Stimulated activated naive CD8-positive, alpha-beta T cell treated with anti-CD3 and anti-CD28 coated beads, Interleukin-15, amount 100 ng/mL, for 72 hours (primary cell): ENCODE results near the gene TYW1.
"Not testable (repeated sequence)": the region's sequence is repeated elsewhere in the genome, so short reads cannot be mapped to it uniquely, and the experiment has no call there.

Source experiments
- ATAC-seq: fragments of 150-1000 bp; cut with Tn5 transposase; 2 replicates; pipeline ENCODE4 v1.10.0; 2021; ENCODE audit warnings: mild to moderate bottlenecking, moderate library complexity
- DNase-seq, 2 donors: peaks; one replicate each; pipeline ENCODE4 v3.0.0; 2021 to 2022
- H3K27ac Mint-ChIP-seq, 2 donors: one replicate each; pipeline ENCODE4 v1.8.0; 2022; ENCODE audit warnings: mild to moderate bottlenecking in 2 of 2, mixed read lengths in 2 of 2, moderate library complexity in 2 of 2
- H3K27me3 Mint-ChIP-seq: one replicate; pipeline ENCODE4 v1.8.0; 2022; ENCODE audit warnings: mixed read lengths
- H3K4me1 Mint-ChIP-seq: one replicate; pipeline ENCODE4 v1.8.0; 2022; ENCODE audit warnings: mild to moderate bottlenecking, mixed read lengths
- H3K4me3 Mint-ChIP-seq, 2 donors: one replicate each; pipeline ENCODE4 v1.8.0; 2022; ENCODE audit warnings: mild to moderate bottlenecking in 2 of 2, mixed read lengths in 2 of 2, moderate library complexity in 1 of 2
- H3K9me3 Mint-ChIP-seq, 2 donors: one replicate each; pipeline ENCODE4 v1.8.0; 2022; ENCODE audit warnings: mixed read lengths in 2 of 2

Gene TYW1

DNA sequence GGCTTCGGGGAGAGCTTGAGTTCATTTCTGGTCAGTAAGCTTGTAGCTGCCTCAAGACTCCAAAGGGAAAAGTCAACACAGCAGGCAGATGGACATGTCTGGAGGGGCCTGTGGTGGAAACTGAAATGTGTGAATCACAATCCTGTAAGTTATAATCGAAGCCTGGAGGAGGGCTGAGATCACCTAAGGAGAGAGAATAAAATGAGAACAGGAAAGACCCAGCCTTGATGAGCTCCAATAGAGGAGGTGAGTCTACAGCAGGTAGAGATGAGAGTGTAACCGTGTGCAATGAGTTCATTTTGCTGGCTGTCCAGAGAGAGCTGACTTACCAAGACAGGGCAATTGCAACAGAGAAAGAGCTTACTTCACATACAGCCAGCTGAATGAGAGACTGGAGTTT is 258.4 kb downstream of the TYW1 start:
- not testable (repeated sequence) for H3K27me3 Mint-ChIP-seq, H3K27ac Mint-ChIP-seq, H3K4me3 Mint-ChIP-seq, DNase-seq, H3K4me1 Mint-ChIP-seq
- H3K9me3 Mint-ChIP-seq, result peaks cover 16 to 19% of the 10 kb centered on the region in 2 donors
- peak; percentile 56 for ATAC-seq

DNA sequence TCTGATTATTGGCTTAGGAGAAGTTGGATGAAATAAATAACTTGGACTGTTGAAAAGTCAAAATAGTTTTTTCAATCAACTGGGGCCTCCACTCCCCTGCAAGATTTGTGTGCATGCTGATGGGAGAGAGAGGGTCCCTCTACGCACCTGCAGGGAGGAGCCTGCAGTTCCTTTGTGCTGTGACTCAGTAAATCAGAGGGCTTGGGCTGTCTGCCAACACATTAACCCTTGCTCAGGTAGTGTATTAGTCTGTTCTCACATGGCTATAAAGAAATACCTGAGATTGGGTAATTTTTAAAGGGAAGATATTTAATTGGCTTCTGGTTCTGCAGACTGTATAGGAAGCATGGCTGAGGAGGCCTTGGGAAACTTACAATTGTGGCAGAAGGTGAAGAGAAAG is 261.1 kb downstream of the TYW1 start:
- H3K9me3 Mint-ChIP-seq, result peaks cover 13 to 19% of the 10 kb centered on the region in 2 donors
- DNase-seq, H3K27me3 Mint-ChIP-seq, ATAC-seq, H3K27ac Mint-ChIP-seq, H3K4me3 Mint-ChIP-seq: not testable (repeated sequence)
- H3K4me1 Mint-ChIP-seq, result peaks cover 16% of the 10 kb centered on the region

DNA sequence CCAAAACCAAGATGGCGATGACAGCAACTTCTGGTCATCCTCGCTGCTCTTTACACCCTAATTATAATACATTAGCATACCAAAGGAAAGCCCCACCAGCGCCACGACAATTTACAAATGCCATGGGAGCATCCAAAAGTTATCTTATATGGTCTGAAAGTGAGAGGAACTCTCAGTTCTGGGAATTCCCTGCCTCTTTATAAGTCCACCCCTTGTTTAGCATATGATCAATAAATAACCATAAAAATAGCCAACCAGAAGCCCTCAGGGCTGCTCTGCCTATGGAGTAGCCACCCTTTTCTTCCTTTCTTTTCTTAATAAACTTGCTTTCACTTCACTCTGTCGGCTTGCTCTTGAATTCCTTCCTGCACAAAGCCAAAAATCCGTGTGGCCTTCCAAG is 262.7 kb downstream of the TYW1 start:
- H3K27ac Mint-ChIP-seq, H3K4me3 Mint-ChIP-seq, ATAC-seq, H3K27me3 Mint-ChIP-seq, DNase-seq: not testable (repeated sequence)
- Mint-ChIP-seq H3K9me3 (peaks cover 8 to 19% of the 10 kb centered on the region in 2 donors), H3K4me1 (peaks cover 16% of the 10 kb centered on the region)

DNA sequence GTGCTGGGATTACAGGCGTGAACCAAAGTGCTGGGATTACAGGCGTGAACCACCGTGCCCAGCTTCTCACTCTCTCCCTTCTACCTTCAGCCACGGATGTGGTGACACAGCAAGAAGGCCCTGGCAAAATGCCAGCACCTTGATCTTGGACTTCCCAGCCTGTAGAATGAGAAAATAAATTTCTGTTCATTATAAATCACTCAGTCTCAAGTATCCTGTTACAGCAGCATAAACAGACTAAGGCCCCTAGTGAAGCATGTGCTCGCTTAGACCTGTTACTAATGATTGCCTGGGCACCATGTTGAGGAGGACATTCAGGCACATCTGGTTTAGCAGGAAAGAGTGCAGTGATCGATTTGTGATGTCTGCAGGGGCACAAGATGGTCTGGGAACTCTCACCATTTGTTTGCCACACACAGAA is 263.5 kb downstream of the TYW1 start:
- peaks cover 12% of the 10 kb centered on the region for H3K4me1 Mint-ChIP-seq
- H3K4me3 Mint-ChIP-seq, H3K27me3 Mint-ChIP-seq, H3K27ac Mint-ChIP-seq: not testable (repeated sequence)
- DNase-seq (peak in 1 of 2 donors; percentile 13), ATAC-seq (peak; percentile 15)
- peaks cover 5 to 15% of the 10 kb centered on the region in 2 donors for H3K9me3 Mint-ChIP-seq

DNA sequence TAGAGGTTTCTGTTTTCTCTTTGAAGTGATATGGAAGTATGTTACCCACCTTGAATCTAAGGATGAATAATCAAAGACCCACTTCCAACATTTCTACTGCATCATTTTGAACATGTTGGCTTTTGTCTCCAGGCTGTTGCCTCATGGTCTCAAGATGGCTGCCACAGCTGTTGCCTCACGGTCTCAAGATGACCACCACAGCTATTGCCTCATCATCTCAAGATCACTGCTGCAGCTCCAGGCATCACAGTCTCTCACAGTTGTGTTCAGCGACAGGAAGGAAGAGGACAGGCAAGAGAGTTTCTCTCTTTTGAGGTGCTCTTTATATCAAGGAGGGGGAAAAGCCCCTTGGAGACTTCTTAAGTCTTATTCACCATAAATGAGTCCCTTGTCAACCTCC is 267.4 kb downstream of the TYW1 start:
- H3K4me1 Mint-ChIP-seq, result peaks cover 10% of the 10 kb centered on the region
- not testable (repeated sequence) for H3K27me3 Mint-ChIP-seq, H3K27ac Mint-ChIP-seq, H3K4me3 Mint-ChIP-seq, ATAC-seq, DNase-seq
- peaks cover 3 to 13% of the 10 kb centered on the region in 2 donors for H3K9me3 Mint-ChIP-seq

DNA sequence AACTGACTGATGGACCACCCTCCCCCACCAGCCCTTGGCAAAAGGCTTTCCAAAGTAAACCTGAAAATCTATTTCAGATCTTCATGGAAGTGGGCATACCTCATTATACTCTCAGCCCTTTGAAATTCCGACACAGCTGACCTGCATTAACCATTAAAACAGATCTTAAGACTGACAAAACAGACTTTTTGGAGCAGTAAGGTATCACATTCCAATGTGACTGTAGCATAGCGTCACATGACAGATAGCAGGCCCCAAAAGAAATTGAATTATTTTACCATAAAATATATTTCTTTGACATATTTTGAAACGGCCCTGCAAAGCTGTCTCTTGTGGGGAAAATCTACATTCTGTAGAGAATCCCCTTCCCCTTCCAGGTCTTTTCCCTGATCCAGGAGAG is 269.4 kb downstream of the TYW1 start:
- ATAC-seq, H3K9me3 Mint-ChIP-seq, H3K4me1 Mint-ChIP-seq, DNase-seq, H3K27ac Mint-ChIP-seq, H3K4me3 Mint-ChIP-seq, H3K27me3 Mint-ChIP-seq: not testable (repeated sequence)

DNA sequence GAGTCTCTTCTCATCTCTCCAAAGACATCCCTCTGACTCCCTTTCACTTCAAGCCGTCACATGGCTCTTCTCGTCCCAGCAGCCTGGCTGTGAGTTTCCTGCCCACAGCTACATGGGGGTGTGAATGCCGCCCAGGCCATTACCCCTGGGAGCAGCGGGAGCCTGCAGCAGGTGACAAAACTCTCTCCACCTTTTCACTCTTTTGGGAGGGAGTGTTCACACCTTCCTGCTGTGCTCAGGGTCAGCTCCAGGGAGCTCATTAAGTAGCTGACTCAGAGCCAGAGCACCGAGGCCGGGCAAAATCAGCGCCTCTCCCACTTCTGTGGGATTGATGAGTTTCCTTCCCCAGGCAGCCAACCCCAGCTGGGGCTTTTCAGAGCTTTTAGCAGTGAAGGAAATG is 271.3 kb downstream of the TYW1 start:
- DNase-seq (no peak), ATAC-seq (no peak)
- Mint-ChIP-seq H3K4me1 (no peaks in the 10 kb centered on the region), H3K9me3 (no peaks in the 10 kb centered on the region), H3K27me3 (no peaks in the 10 kb centered on the region), H3K27ac (peak overlapping the region in 1 of 2 donors; percentile 63), H3K4me3 (no peak overlapping the region)

DNA sequence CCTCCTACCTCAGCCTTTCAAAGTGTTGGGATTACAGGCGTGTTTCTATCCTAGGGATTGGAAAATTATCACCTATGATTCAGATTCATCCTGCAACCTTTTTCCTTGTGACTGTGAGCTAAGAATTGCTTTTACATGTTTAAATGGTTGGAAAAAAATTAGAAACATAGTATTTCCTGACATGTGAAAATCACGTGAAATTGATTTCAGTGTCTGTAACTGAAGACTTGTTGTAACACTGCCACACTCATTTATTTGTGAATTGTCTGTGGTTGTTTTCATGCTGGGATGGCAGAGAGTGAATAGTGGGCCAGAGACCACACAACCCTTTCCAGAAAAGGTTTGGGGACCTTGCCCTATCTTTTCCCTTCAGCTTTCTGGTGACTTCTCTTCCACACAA is 273.3 kb downstream of the TYW1 start:
- not testable (repeated sequence) for H3K27me3 Mint-ChIP-seq, H3K4me3 Mint-ChIP-seq, H3K4me1 Mint-ChIP-seq, H3K27ac Mint-ChIP-seq, DNase-seq, ATAC-seq, H3K9me3 Mint-ChIP-seq
